Erythroblast (primary cell): Measurements from ENCODE around the gene PDE8B.

ENCODE experiments used
- GATA1 ChIP-seq: IDR thresholded peaks from 2 replicates; pipeline ENCODE4 v1.6.1; 2011; ENCODE audit warnings: low read depth, mild to moderate bottlenecking, control low read depth, low read length, moderate library complexity
- POLR2A ChIP-seq: IDR thresholded peaks from 2 replicates; pipeline ENCODE4 v1.6.1; 2011; ENCODE audit warnings: mild to moderate bottlenecking, low read length

GRCh38 chr5:77380636-77381035 is 170.2 kb downstream of the PDE8B start:
- TF ChIP-seq GATA1: no peak
- no peak for TF ChIP-seq POLR2A
